Upper lobe of right lung (tissue), 1 donor: Measurements from ENCODE around the gene CTSH. TPM values are rescaled to one million over a fixed set of nuclear protein-coding genes. Genes with fewer than 3 reads are reported as not detected.

Experiments
- ATAC-seq: fragments of 200-7000 bp; cut with Tn5 transposase; one replicate; pipeline ENCODE4 v1.9.1; 2020; ENCODE audit warnings: mild to moderate bottlenecking, moderate library complexity
- DNase-seq: peaks from one replicate; pipeline ENCODE4 v3.0.0-alpha.2; 2020
- H3K27ac ChIP-seq: fragments of 200-600 bp; one replicate; pipeline ENCODE4 v1.8.0; 2022
- H3K27me3 ChIP-seq: fragments of 200-600 bp; one replicate; pipeline ENCODE4 v1.8.0; 2022; ENCODE audit warnings: mild to moderate bottlenecking
- H3K36me3 ChIP-seq: fragments of 200-600 bp; one replicate; pipeline ENCODE4 v1.8.0; 2022
- H3K4me1 ChIP-seq: fragments of 200-600 bp; one replicate; pipeline ENCODE4 v1.8.0; 2022
- H3K4me3 ChIP-seq: fragments of 200-600 bp; one replicate; pipeline ENCODE4 v1.8.0; 2022; ENCODE audit warnings: mild to moderate bottlenecking
- H3K9me3 ChIP-seq: fragments of 200-600 bp; one replicate; pipeline ENCODE4 v1.8.0; 2022
- CTCF ChIP-seq: fragments of 200-600 bp; IDR thresholded peaks from one replicate; pipeline ENCODE4 v1.8.0; 2022; ENCODE audit warnings: antibody characterized with exemption
- intact Hi-C: fragments of 100-400 bp; cut with DNase I; formaldehyde crosslinking; loops from one replicate; pipeline ENCODE4 v1.11.0; 2022
- total RNA-seq: library from RNA; stranded (reverse); fragmentation: NEBNext Ultra II Directional; extraction: Animal tissue kit (Norgen Biotek cat#: 25700); gene quantifications from one replicate; pipeline ENCODE4 v1.2.1, GENCODE V29; 2021
- donor health status: DM: no; HTN: yes; CAD: no; lungs with severe emphysema.

Gene CTSH
- total RNA-seq, 1 donor from 2014 or later: 1,018 TPM

GRCh38 chr15:78898540-78898939 is 46.3 kb downstream of the CTSH start:
- H3K27me3 ChIP-seq: no peaks in the 10 kb centered on the region
- intact Hi-C loops: no loop called here
- H3K4me1 ChIP-seq: peaks cover 9% of the 10 kb centered on the region
- H3K4me3 ChIP-seq: no peak overlapping the region
- no peak for TF ChIP-seq CTCF
- ATAC-seq (no peak), DNase-seq (no peak)
- H3K27ac ChIP-seq: no peak overlapping the region
- no peaks in the 10 kb centered on the region for H3K9me3 ChIP-seq
- H3K36me3 ChIP-seq: peaks cover 100% of the 10 kb centered on the region

GRCh38 chr15:78895471-78895870 is 49.4 kb downstream of the CTSH start:
- H3K9me3 ChIP-seq: no peaks in the 10 kb centered on the region

GRCh38 chr15:78893538-78893937 is 51.3 kb downstream of the CTSH start:
- DNase-seq (no peak), ATAC-seq (no peak)
- Histone ChIP-seq H3K4me3 (no peak overlapping the region), H3K36me3 (peaks cover 100% of the 10 kb centered on the region), H3K27me3 (no peaks in the 10 kb centered on the region), H3K9me3 (no peaks in the 10 kb centered on the region), H3K4me1 (no peaks in the 10 kb centered on the region), H3K27ac (no peak overlapping the region)
- intact Hi-C loops: no loop called here
- no peak for TF ChIP-seq CTCF

More at GRCh38 chr15:78895471-78895870, 49.4 kb downstream of the CTSH start:
- H3K27me3 ChIP-seq: no peaks in the 10 kb centered on the region
- DNase-seq (no peak), ATAC-seq (no peak)
- no peak for TF ChIP-seq CTCF
- H3K4me3 ChIP-seq: no peak overlapping the region
- intact Hi-C loops: no loop called here
- peaks cover 100% of the 10 kb centered on the region for H3K36me3 ChIP-seq
- H3K4me1 ChIP-seq: no peaks in the 10 kb centered on the region
- no peak overlapping the region for H3K27ac ChIP-seq

- Histone ChIP-seq H3K4me1 (peaks cover 7% of the 10 kb centered on the region), H3K9me3 (no peaks in the 10 kb centered on the region), H3K27me3 (no peaks in the 10 kb centered on the region), H3K27ac (no peak overlapping the region), H3K4me3 (no peak overlapping the region), H3K36me3 (peaks cover 97% of the 10 kb centered on the region)
- DNase-seq: no peak
- ATAC-seq: peak; percentile 56
- intact Hi-C loops: no loop called here
- TF ChIP-seq CTCF: no peak
Measured at GRCh38 chr15:78889000-78889399, 55.8 kb downstream of the CTSH start.

- Histone ChIP-seq H3K27me3 (no peaks in the 10 kb centered on the region), H3K4me1 (peaks cover 45% of the 10 kb centered on the region), H3K27ac (no peak overlapping the region), H3K9me3 (no peaks in the 10 kb centered on the region), H3K4me3 (no peak overlapping the region), H3K36me3 (peaks cover 64% of the 10 kb centered on the region)
- DNase-seq: no peak
- no peak for TF ChIP-seq CTCF
- intact Hi-C loops: no loop called here
- no peak for ATAC-seq
Measured at GRCh38 chr15:78881681-78882080, 63.2 kb downstream of the CTSH start.

GRCh38 chr15:78880813-78881212 is 64.0 kb downstream of the CTSH start:
- H3K4me1 ChIP-seq: peaks cover 53% of the 10 kb centered on the region
- ATAC-seq (no peak), DNase-seq (no peak)
- no peaks in the 10 kb centered on the region for H3K9me3 ChIP-seq
- no peak overlapping the region for H3K4me3 ChIP-seq
- no peak for TF ChIP-seq CTCF
- peaks cover 55% of the 10 kb centered on the region for H3K36me3 ChIP-seq
- H3K27me3 ChIP-seq: no peaks in the 10 kb centered on the region
- no peak overlapping the region for H3K27ac ChIP-seq
- intact Hi-C loops: no loop called here
